GM12872 (cell line): Measurements from ENCODE around the gene RAB37.

Experiments used
- CTCF ChIP-seq: IDR thresholded peaks from 3 replicates; pipeline ENCODE4 v1.5.1; 2011; ENCODE audit warnings: low read depth, mild to moderate bottlenecking, low read length, moderate library complexity; ENCODE audit not compliant: insufficient read depth

The RAB37 gene

GRCh38 chr17:74746376-74746775, 9.3 kb downstream of the RAB37 start:
- no peak for TF ChIP-seq CTCF

GRCh38 chr17:74746922-74747321, 9.9 kb downstream of the RAB37 start:
- TF ChIP-seq CTCF: no peak

- no peak for TF ChIP-seq CTCF
Observed at GRCh38 chr17:74748279-74748528, 11.1 kb downstream of the RAB37 start.

GRCh38 chr17:74748529-74749278, 11.6 kb downstream of the RAB37 start, which contains the start of gene NHERF1:
NHERF1 (plus strand) TSS chr17:74748628; CDS start chr17:74748847, 219 bp downstream.
- peak; percentile 37; the same call in 2 of the 3 replicates for TF ChIP-seq CTCF

- TF ChIP-seq CTCF: no peak
Observed at GRCh38 chr17:74749279-74750038, 12.4 kb downstream of the RAB37 start.

- no peak for TF ChIP-seq CTCF
Observed at GRCh38 chr17:74750039-74750326, 12.9 kb downstream of the RAB37 start.

GRCh38 chr17:74750327-74751069, 13.4 kb downstream of the RAB37 start:
- TF ChIP-seq CTCF: no peak
